ENCODE measurements around the gene HNRNPUL2.
"Not testable (repeated sequence)": the region's sequence is repeated elsewhere in the genome, so short reads cannot be mapped to it uniquely, and the experiment has no call there.

The HNRNPUL2 gene

DNA sequence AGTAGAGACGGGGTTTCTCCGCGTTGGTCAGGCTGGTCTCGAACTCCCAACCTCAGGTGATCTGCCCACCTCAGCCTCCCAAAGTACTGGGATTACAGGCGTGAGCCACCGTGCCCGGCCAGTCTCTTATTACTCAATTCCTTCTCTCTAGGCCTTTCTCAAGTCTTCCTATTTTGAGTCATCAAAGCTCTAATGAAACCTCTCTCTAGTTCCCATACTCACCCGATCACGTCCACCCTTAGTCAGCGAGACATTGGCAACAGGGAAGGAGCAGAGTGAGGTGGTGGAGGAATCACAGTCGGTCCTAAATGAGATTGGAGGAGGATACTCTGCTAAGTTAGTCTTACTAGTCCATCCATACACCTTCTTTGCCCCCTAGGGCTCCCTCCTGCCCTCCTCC is 25.0 kb downstream of the HNRNPUL2 start:
- peaks cover 11% of the 10 kb centered on the region for H3K36me3 Mint-ChIP-seq (ENCODE audit: low read depth)
- no peaks in the 10 kb centered on the region for H3K27me3 Mint-ChIP-seq (ENCODE audit: low read depth)
- H3K27ac Mint-ChIP-seq, result peak overlapping the region; percentile 64
- H3K9me3 Mint-ChIP-seq, result no peaks in the 10 kb centered on the region
- peaks cover 20% of the 10 kb centered on the region for H3K4me1 Mint-ChIP-seq (ENCODE audit: low read depth)
- H3K4me3 Mint-ChIP-seq, result no peak overlapping the region

DNA sequence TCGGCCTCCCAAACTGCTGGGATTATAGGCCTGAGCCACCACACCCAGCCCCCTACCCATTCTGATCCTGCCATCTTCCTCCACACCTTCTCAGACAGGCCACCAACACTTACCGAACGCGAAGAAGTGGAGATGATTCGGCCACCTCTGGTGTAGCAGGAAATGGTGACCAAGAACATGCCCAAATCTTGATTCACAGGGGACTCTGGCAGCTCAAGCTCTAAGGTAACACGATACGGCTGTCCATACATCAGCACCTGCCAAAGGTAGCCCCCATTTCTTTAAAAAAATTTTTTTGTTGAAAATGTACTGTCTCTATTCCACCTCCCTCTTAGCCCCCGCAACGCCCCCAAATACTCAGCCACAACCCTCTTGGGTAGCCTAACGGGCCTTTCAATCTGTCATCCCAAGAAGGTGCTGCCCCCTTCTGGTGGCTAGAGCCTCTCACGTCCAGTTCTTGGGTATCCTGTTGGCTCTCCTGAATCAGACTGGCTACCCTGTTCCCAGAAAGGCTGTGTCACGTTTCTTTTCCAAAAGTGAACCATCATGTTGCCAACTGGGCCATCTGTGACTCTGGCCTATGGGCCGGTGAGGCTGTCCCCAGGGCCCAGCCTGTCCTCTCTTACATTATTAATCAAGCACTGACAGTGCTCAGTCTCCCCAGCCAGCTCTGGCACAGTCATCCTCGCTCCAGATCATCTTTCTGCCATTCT is 32.6 kb downstream of the HNRNPUL2 start:
- no peaks in the 10 kb centered on the region for H3K9me3 Mint-ChIP-seq
- H3K4me1 Mint-ChIP-seq (ENCODE audit: low read depth), result peaks cover 8% of the 10 kb centered on the region
- H3K27ac Mint-ChIP-seq, result peak overlapping the region; percentile 18
- H3K4me3 Mint-ChIP-seq, result no peak overlapping the region
- no peaks in the 10 kb centered on the region for H3K27me3 Mint-ChIP-seq (ENCODE audit: low read depth)
- H3K36me3 Mint-ChIP-seq (ENCODE audit: low read depth), result peaks cover 23% of the 10 kb centered on the region

DNA sequence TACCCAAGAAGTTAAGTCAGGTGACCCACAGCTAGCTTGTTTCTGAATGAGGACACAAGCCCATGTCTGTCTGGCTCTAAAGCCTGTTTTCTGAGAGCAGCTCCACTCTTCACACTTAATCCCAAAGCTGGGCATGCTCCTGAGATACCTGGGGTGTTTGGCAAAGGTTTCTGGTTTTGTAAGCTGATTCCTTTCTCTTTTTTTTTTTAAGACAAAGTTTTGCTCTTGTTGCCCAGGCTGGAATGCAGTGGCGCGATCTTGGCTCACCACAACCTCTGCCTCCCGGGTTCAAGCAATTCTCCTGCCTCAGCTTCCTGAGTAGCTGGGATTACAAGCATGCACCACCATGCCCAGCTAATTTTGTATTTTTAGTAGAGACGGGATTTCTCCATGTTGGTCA is 33.6 kb downstream of the HNRNPUL2 start:
- not testable (repeated sequence) for H3K27me3 Mint-ChIP-seq (ENCODE audit: low read depth); H3K9me3 Mint-ChIP-seq; H3K27ac Mint-ChIP-seq; H3K4me1 Mint-ChIP-seq (ENCODE audit: low read depth); H3K4me3 Mint-ChIP-seq
- peaks cover 26% of the 10 kb centered on the region for H3K36me3 Mint-ChIP-seq (ENCODE audit: low read depth)

DNA sequence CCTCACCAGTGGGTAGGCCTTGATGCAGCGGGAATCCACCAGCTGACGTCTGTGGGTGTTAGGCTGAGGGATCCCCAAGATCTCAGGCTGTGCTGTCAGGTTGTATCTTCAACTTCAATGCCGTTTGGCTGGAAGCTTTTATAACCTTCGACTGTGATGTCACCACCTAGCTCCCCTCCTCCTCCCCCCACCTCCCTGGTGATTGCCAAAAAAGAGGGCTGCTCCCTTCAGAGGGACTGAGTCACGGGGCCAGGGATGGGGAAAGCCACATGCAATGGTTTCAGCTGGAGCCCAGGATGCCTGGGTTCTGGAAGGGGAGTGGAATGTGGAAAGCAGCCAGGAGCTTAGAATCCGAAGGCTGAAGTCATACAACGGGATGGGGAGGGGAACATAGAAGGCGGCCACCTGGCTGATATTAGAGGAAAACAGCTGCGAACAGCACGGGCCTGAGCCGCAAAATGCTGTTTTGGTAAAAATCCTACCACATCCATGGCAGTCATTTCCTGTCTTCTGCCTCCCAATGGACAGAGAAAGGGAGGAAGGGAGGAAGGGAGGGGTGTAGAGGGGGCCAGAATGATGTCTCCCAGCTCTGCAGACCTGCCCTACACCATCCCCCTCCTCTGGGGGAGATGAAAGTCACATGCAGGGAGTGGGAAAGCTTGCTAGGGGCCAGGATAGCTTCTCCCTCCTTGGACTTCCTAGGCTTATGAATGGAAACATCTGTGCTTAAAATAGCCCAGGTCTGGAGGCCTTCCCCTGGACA is 37.7 kb downstream of the HNRNPUL2 start, which contains the start of gene LRRN4CL:
Gene LRRN4CL, minus strand, starts transcription at position 110 of the 763 bp plus-strand sequence. CDS start 1,022 bp downstream, outside the sequence.
- Mint-ChIP-seq H3K36me3 (ENCODE audit: low read depth) (peaks cover 23% of the 10 kb centered on the region), H3K27me3 (ENCODE audit: low read depth) (peaks cover 9% of the 10 kb centered on the region), H3K4me3 (no peak within 1 kb of the TSS), H3K4me1 (ENCODE audit: low read depth) (peaks cover 3% of the 10 kb centered on the region), H3K9me3 (no peaks in the 10 kb centered on the region), H3K27ac (no peak within 1 kb of the TSS)

DNA sequence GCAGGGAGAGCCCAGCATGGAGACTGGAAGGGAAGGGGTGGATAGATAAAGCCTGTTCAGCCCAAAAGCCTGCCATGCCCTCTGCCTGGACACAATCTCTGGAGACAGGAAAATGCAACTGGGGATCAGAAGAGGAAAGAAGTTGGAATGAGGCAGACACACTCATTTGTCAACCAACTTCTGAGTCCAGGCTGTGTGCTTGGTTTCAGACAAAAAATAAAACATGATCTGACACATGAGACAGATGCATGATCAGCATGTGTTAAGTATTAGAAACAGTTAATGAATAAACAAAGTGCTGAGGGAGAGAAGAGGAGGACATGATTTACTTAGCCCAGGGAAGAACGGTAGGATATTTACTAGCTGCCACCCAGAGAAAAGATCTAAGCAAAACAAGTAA is 38.8 kb downstream of the HNRNPUL2 start:
- Mint-ChIP-seq H3K4me1 (ENCODE audit: low read depth) (no peaks in the 10 kb centered on the region), H3K27ac (no peak overlapping the region), H3K9me3 (no peaks in the 10 kb centered on the region), H3K27me3 (ENCODE audit: low read depth) (peaks cover 9% of the 10 kb centered on the region), H3K36me3 (ENCODE audit: low read depth) (peaks cover 20% of the 10 kb centered on the region), H3K4me3 (no peak overlapping the region)

DNA sequence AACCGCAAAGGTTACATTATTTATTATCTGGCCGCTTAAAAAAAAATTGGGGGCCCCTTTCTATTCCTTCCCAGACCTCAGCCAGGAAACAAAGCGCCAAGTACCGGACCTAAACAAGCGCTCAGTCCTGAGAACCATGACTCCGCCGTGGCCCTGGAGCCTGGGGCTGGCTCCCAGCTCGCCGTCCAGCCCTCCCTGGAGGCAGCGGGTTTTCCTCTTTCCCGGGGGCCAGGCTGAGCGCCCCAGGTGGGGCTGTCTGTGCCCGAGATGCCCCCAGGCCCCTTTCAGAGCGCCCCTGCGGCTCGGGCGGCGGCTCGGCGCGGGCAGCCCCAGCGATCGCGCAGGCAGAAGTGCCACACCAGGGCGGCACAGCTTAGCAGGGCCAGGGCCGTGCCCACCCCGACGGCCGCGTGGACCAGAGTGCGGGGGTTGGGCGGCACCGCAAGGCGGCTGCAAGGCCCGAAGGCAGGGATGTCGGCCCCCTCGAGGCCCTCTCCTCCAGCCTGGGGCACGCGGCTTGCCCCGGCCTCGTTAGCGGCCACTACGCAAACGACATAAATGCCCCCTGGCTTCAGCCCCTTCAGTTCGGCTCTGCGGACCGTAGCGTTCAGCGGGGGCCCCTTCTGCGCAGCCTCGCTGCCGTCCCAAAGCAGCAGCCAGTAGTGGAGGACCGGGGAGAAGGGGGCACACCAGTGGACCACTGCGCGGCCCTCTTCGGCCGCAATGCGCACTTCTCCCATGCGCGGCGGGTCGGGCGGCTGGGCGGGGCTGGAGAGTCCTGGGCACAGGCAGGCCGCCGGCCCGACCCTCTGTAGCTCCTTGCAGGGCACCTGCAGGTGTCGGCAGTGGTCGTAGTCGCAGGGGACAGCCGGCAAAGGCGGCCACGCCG is 39.5 kb downstream of the HNRNPUL2 start:
- Mint-ChIP-seq H3K27me3 (ENCODE audit: low read depth) (peaks cover 9% of the 10 kb centered on the region), H3K4me3 (no peak overlapping the region), H3K27ac (no peak overlapping the region), H3K4me1 (ENCODE audit: low read depth) (no peaks in the 10 kb centered on the region), H3K36me3 (ENCODE audit: low read depth) (peaks cover 17% of the 10 kb centered on the region), H3K9me3 (no peaks in the 10 kb centered on the region)

DNA sequence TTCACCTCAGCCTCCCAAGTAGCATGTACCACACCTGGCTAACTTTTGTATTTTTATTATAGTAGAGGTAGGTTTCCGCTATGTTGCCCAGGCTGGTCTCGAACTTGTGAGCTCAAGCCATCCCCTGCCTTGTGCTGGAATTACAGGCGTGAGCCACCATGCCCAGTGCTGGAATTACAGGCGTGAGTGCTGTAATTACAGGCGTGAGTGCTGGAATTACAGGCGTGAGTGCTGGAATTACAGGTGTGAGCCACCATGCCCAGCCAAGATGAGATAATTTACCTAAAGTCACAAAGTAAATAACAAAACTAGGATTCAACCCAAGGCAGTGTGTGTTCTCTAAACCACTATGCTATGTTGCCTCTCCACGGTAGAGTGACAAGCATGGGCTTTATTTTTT is 44.7 kb downstream of the HNRNPUL2 start:
- Mint-ChIP-seq H3K36me3 (ENCODE audit: low read depth) (peaks cover 8% of the 10 kb centered on the region), H3K27me3 (ENCODE audit: low read depth) (no peaks in the 10 kb centered on the region), H3K4me1 (ENCODE audit: low read depth) (peaks cover 16% of the 10 kb centered on the region), H3K4me3 (no peak overlapping the region), H3K9me3 (no peaks in the 10 kb centered on the region), H3K27ac (no peak overlapping the region)

DNA sequence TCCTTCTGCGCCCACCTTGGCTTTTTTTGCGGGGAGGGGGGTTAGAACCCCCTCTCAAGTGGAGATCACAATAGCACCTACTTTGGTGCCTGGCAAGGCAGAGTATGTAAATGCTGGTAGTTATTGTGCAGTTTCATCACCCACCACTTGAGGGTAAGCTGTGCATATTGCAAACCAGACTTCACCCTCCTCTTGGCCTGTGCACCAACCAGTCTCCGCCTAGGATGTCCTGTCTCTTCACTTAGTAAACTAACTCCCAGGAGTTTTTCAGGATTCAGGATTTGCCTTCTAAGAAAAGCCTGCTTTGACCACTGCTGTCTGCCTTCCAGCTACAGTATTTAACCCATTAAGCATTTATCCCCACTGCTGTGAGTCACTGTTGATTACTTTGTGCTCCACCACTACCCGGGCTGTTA is 46.4 kb downstream of the HNRNPUL2 start:
- H3K9me3 Mint-ChIP-seq, result no peaks in the 10 kb centered on the region
- H3K36me3 Mint-ChIP-seq (ENCODE audit: low read depth), result peaks cover 19% of the 10 kb centered on the region
- peaks cover 28% of the 10 kb centered on the region for H3K4me1 Mint-ChIP-seq (ENCODE audit: low read depth)
- peak overlapping the region; percentile 38 for H3K4me3 Mint-ChIP-seq
- H3K27ac Mint-ChIP-seq, result peak overlapping the region; percentile 57
- H3K27me3 Mint-ChIP-seq (ENCODE audit: low read depth), result no peaks in the 10 kb centered on the region

DNA sequence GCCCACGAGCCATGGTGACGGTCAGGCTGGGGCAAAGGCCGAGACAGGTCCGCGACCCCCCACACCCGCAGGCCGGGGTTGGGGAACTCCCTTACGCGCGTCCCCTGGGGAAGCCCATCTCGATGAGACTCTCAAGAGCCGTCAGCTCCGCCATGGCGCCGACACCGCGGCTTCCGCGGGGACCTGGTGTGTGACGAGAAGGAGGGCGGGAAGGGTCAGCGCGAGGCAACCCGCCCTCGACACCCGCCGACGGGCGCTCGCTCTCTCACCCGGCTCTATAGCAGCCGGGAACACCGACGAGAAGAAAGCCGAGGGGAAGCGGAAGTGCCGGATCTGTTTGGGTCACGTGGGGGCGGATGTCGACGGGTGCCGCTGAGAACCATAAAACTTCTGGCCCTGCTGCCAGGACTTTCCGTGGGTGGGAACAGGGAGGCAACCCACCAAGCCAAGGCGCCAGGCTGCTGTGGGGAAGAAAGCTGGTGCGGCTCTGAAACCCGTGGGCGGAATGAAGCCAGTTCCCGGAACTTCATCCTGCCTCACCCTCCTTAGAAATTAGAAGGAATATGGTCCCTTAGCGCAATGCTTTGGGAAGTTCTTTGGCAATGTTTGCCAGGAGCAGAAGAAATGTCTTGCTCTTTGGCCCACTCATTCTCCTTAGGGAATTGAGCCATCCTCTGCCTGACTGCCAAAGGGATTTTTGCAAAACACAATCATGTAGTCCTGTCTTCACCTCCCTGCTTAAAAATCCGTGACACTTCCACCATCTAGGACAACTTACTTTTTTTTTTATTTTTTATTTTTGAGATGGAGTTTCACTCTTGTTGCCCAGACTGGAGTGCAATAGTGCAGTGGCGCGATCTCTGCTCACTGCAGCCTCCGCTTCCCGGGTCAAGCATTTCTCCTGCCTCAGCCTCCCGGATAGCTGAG is 48.2 kb downstream of the HNRNPUL2 start, which contains the start of gene UBXN1:
Gene UBXN1, minus strand, starts transcription at position 304 of the 927 bp plus-strand sequence. Its CDS starts 150 bp downstream, at position 154.
- Mint-ChIP-seq H3K27me3 (ENCODE audit: low read depth) (no peaks in the 10 kb centered on the region), H3K4me3 (peak within 1 kb of the TSS; percentile 85), H3K36me3 (ENCODE audit: low read depth) (peaks cover 22% of the 10 kb centered on the region), H3K9me3 (no peaks in the 10 kb centered on the region), H3K4me1 (ENCODE audit: low read depth) (peaks cover 31% of the 10 kb centered on the region), H3K27ac (peak within 1 kb of the TSS; percentile 88)

DNA sequence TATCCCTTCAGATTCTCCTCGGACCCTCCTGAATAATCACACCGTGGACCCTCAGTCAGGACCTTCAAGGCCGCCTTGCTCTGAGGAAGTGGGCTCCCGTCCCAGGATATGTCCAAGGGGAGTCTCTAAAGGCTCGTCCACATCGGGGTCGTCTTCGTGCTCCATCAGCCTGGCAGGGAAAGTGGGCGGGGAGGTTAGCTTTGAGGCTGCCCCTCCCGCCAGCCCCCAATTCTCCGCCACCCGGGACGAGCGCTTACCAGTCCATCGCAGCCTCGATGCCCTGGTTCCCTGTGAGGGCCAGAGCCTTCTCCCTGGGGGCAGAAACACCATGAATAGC is 48.9 kb downstream of the HNRNPUL2 start:
- Mint-ChIP-seq H3K9me3 (no peaks in the 10 kb centered on the region), H3K27ac (peak overlapping the region; percentile 88), H3K4me3 (peak overlapping the region; percentile 85), H3K27me3 (ENCODE audit: low read depth) (no peaks in the 10 kb centered on the region), H3K36me3 (ENCODE audit: low read depth) (peaks cover 22% of the 10 kb centered on the region), H3K4me1 (ENCODE audit: low read depth) (peaks cover 31% of the 10 kb centered on the region)

DNA sequence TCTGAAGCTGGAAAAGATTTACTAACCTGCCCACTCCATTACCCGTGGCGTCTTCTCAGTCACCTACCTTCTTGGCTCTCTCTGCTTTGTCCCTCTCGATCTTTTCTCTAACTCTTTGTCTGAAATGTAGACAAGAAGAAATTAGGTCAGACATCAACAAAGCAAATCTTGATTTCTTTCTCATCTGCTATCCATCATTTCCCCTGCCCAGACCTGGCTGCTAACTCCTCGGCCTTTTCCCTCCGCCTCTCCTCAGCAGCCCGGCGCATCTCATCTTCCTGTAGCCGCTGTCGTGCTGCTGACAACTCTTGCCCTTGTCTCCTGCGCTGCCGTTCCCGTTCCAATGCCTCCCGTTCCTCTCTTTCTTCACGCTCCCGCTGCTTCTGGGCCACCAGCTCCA is 49.5 kb downstream of the HNRNPUL2 start:
- no peaks in the 10 kb centered on the region for H3K9me3 Mint-ChIP-seq
- peaks cover 35% of the 10 kb centered on the region for H3K4me1 Mint-ChIP-seq (ENCODE audit: low read depth)
- peaks cover 22% of the 10 kb centered on the region for H3K36me3 Mint-ChIP-seq (ENCODE audit: low read depth)
- peak overlapping the region; percentile 85 for H3K4me3 Mint-ChIP-seq
- H3K27me3 Mint-ChIP-seq (ENCODE audit: low read depth), result no peaks in the 10 kb centered on the region
- peak overlapping the region; percentile 70 for H3K27ac Mint-ChIP-seq

DNA sequence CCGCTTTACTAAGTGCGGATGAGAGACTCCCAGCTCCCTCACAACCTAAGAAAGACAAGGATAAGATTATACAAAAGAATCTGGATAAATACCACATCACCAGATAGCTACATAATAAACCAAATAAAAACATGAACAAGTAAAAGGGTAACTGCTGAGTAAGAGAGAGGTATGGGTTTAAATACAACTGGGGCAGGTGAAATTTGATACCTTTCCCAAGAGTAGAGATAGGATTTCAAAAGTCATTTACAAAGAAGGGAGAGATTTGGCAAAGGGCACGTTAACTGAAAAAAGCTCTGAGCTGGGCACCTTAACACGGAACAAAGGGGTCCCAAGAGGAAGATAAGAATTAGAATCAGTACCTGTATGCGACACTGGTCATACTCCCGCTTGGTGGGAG is 50.1 kb downstream of the HNRNPUL2 start:
- Mint-ChIP-seq H3K4me1 (ENCODE audit: low read depth) (peaks cover 36% of the 10 kb centered on the region), H3K36me3 (ENCODE audit: low read depth) (peaks cover 23% of the 10 kb centered on the region), H3K27ac (peak overlapping the region; percentile 34), H3K9me3 (no peaks in the 10 kb centered on the region), H3K27me3 (ENCODE audit: low read depth) (no peaks in the 10 kb centered on the region), H3K4me3 (peak overlapping the region; percentile 85)

DNA sequence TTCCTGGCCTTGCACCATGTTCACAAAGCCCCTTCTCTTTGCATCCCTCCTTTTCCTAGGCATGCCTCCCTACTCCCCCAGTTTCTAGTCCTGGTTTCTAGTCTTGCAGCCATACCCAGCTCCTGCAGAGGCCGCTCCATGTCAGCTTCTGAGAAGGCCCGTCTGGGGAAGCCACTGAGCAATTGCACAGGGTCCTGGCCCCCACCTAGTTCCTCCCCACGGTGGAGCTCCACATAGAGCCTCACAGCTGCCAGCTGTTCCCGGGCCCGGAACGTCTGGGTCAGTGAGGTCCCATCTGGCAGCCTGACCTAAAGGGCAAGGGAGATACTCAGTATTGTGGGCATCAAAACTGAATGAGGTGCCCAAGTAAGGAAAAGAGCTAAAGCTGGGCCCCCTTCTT is 50.6 kb downstream of the HNRNPUL2 start:
- peaks cover 25% of the 10 kb centered on the region for H3K36me3 Mint-ChIP-seq (ENCODE audit: low read depth)
- H3K27ac Mint-ChIP-seq, result peak overlapping the region; percentile 34
- H3K4me3 Mint-ChIP-seq, result peak overlapping the region; percentile 85
- H3K4me1 Mint-ChIP-seq (ENCODE audit: low read depth), result peaks cover 38% of the 10 kb centered on the region
- no peaks in the 10 kb centered on the region for H3K9me3 Mint-ChIP-seq
- H3K27me3 Mint-ChIP-seq (ENCODE audit: low read depth), result no peaks in the 10 kb centered on the region

Measured in T-helper 1 cell treated with Interleukin-12 subunit alpha and Interleukin-12 subunit beta and Interleukin-4 antibody, amounts not matched to agents 30 μg/mL and 1 μg/mL, for 36 hours (primary cell).